OCI-LY7 (cell line): Measurements from ENCODE around the gene SNAP91. TPM values are rescaled to one million over a fixed set of nuclear protein-coding genes. Genes with fewer than 3 reads are reported as not detected.

ENCODE experiments used
- total RNA-seq, 2 experiments: library from RNA; depleted of rRNA in 1 of 2; stranded (reverse); fragments of >200 nt in 1 of 2; shearing (Covaris generic) in 1 of 2; gene quantifications; 2 replicates each; pipeline ENCODE4 v1.2.3, GENCODE V29; 2014 to 2022

The SNAP91 gene
- total RNA-seq, 2 experiments from 2014 or later = not detected

Other genes starting within 250 kb of the SNAP91 start
- not detected in 2 replicates for gene PRSS35, start 196.6 kb downstream of the SNAP91 start, total RNA-seq (2014; rRNA removed; shearing (Covaris generic))
- not detected in 2 replicates for gene PRSS35, start 196.6 kb downstream of the SNAP91 start, total RNA-seq (2022)
- gene RIPPLY2, start 144.3 kb upstream of the SNAP91 start, total RNA-seq (2014; rRNA removed; shearing (Covaris generic)) = not detected in 2 replicates
- not detected in 2 replicates for gene RIPPLY2, start 144.3 kb upstream of the SNAP91 start, total RNA-seq (2022)
- gene CYB5R4, start 150.6 kb upstream of the SNAP91 start, total RNA-seq (2014; rRNA removed; shearing (Covaris generic)) = 15.7 and 16.2 TPM in 2 replicates
- 33.1 and 34.8 TPM in 2 replicates for gene CYB5R4, start 150.6 kb upstream of the SNAP91 start, total RNA-seq (2022)